Fibroblast of villous mesenchyme (primary cell): Measurements from ENCODE around the gene EEF1E1. TPM values are rescaled to one million over a fixed set of nuclear protein-coding genes. Genes with fewer than 3 reads are reported as not detected.
"Not testable (repeated sequence)": the region's sequence is repeated elsewhere in the genome, so short reads cannot be mapped to it uniquely, and the experiment has no call there.

ENCODE experiments used
- DNase-seq: peaks from one replicate; pipeline ENCODE4 v3.0.0-alpha.2; 2010; ENCODE audit warnings: low read depth
- H3K4me3 ChIP-seq: 2 replicates; pipeline ENCODE4 v1.5.1; 2011; ENCODE audit warnings: low read depth, mild to moderate bottlenecking, low read length
- CTCF ChIP-seq: IDR thresholded peaks from 2 replicates; pipeline ENCODE4 v1.5.1; 2012; ENCODE audit warnings: low read depth, mild to moderate bottlenecking, low read length; ENCODE audit not compliant: insufficient read depth
- total RNA-seq: library from RNA; depleted of rRNA; stranded (reverse); fragments of >200 nt; gene quantifications from 2 replicates; pipeline ENCODE4 v1.2.3, GENCODE V29; 2012

Gene EEF1E1
- total RNA-seq, 1 donor: 35.8 TPM

- no peak overlapping the region for H3K4me3 ChIP-seq
- no peak for TF ChIP-seq CTCF
- no peak for DNase-seq
Measured at GRCh38 chr6:8057793-8058192, 44.6 kb downstream of the EEF1E1 start.

GRCh38 chr6:8057263-8057662 lies 45.1 kb downstream of the EEF1E1 start:
- DNase-seq: no peak
- TF ChIP-seq CTCF: no peak

GRCh38 chr6:8054276-8054675 lies 48.1 kb downstream of the EEF1E1 start:
- no peak for DNase-seq

More at GRCh38 chr6:8057263-8057662, 45.1 kb downstream of the EEF1E1 start:
- no peak overlapping the region for H3K4me3 ChIP-seq

GRCh38 chr6:8047541-8048292 lies 54.6 kb downstream of the EEF1E1 start:
- TF ChIP-seq CTCF: no peak
- DNase-seq: peak; percentile 53
- H3K4me3 ChIP-seq: no peak overlapping the region

More at GRCh38 chr6:8054276-8054675, 48.1 kb downstream of the EEF1E1 start:
- TF ChIP-seq CTCF: no peak
- no peak overlapping the region for H3K4me3 ChIP-seq

GRCh38 chr6:8045769-8046168 lies 56.6 kb downstream of the EEF1E1 start:
- not testable (repeated sequence) for H3K4me3 ChIP-seq, DNase-seq

- DNase-seq: no peak
- no peak for TF ChIP-seq CTCF
- H3K4me3 ChIP-seq: no peak overlapping the region
Measured at GRCh38 chr6:8043221-8043620, 59.1 kb downstream of the EEF1E1 start.

GRCh38 chr6:8041913-8042583 lies 60.3 kb downstream of the EEF1E1 start:
- no peak overlapping the region for H3K4me3 ChIP-seq
- DNase-seq: no peak
- no peak for TF ChIP-seq CTCF

GRCh38 chr6:8034107-8034506 lies 68.2 kb downstream of the EEF1E1 start:
- H3K4me3 ChIP-seq, DNase-seq: not testable (repeated sequence)
